OCI-LY7 (cell line): Measurements from ENCODE around the gene SLC9A7.

Source experiments
- CTCF ChIP-seq: fragments of 200-600 bp; sonication (generic); conservative IDR thresholded peaks from 2 replicates; pipeline ENCODE4 v1.5.1; 2014; ENCODE audit warnings: mild to moderate bottlenecking, antibody characterized with exemption, low read length, moderate library complexity, mixed read lengths
- EZH2phosphoT487 ChIP-seq: fragments of 200-600 bp; sonication (generic); IDR thresholded peaks from 2 replicates; pipeline ENCODE4 v1.6.1; 2018; ENCODE audit warnings: low read depth, borderline replicate concordance, mild to moderate bottlenecking, mixed run types, antibody characterized with exemption, low read length, moderate library complexity, mixed read lengths

- TF ChIP-seq CTCF (no peak), EZH2phosphoT487 (no peak)
These were observed 137.3 kb downstream of the SLC9A7 start for GRCh38 chrX:46621572-46621971.
